K562 (cell line): ENCODE data around the gene HDGFL2. TPM values are rescaled to one million over a fixed set of nuclear protein-coding genes. Genes with fewer than 3 reads are reported as not detected.

Source experiments
- BRF1 ChIP-seq: IDR thresholded peaks from 3 replicates; pipeline ENCODE4 v1.6.1; 2011; ENCODE audit warnings: borderline replicate concordance, mild to moderate bottlenecking; ENCODE audit not compliant: insufficient read length; ENCODE audit errors: extremely low read depth
- GTF2A2 ChIP-seq: IDR thresholded peaks from 2 replicates; pipeline ENCODE4 v1.6.1; 2016; ENCODE audit warnings: mild to moderate bottlenecking, missing genetic modification characterization, missing compliant biosample characterization
- HIVEP1 ChIP-seq: fragments of 250-450 bp; sonication (Bioruptor Pico); IDR thresholded peaks from 2 replicates; pipeline ENCODE4 v1.4.0; 2020; ENCODE audit warnings: mild to moderate bottlenecking
- HSF4 ChIP-seq: fragments of 250-450 bp; sonication (Bioruptor Pico); IDR thresholded peaks from 2 replicates; pipeline ENCODE4 v2.1.2; 2022; ENCODE audit warnings: mild to moderate bottlenecking, moderate library complexity, borderline replicate concordance
- KAT7 ChIP-seq: sonication (generic); formaldehyde crosslinking; IDR thresholded peaks from 2 replicates; pipeline ENCODE4 v1.8.0; 2022; ENCODE audit warnings: missing genetic modification reagents, mild to moderate bottlenecking, borderline replicate concordance
- MAFF ChIP-seq: IDR thresholded peaks from 2 replicates; pipeline ENCODE4 v1.6.1; 2012; ENCODE audit warnings: low read length, improper control_type of control experiment
- MECOM ChIP-seq: fragments of 250-450 bp; sonication (Bioruptor Pico); IDR thresholded peaks from 2 replicates; pipeline ENCODE4 v1.8.0; 2022; ENCODE audit warnings: inconsistent platforms
- MEF2D ChIP-seq: conservative IDR thresholded peaks from 2 replicates; pipeline ENCODE4 v1.6.1; 2016; ENCODE audit warnings: low read depth, missing genetic modification characterization, missing compliant biosample characterization
- PML ChIP-seq: IDR thresholded peaks from 2 replicates; pipeline ENCODE4 v1.6.1; 2012; ENCODE audit warnings: low read length, inconsistent platforms
- POLR2G ChIP-seq: fragments of 200-400 bp; formaldehyde crosslinking; IDR thresholded peaks from 2 replicates; pipeline ENCODE4 v1.6.1; 2017; ENCODE audit warnings: low read depth, mild to moderate bottlenecking, antibody characterized with exemption, low read length, moderate library complexity
- TAF9B ChIP-seq: fragments of 450-650 bp; IDR thresholded peaks from 2 replicates; pipeline ENCODE4 v1.6.1; 2018; ENCODE audit warnings: mild to moderate bottlenecking; ENCODE audit not compliant: partially characterized antibody
- TGIF2 ChIP-seq: sonication (generic); formaldehyde crosslinking; IDR thresholded peaks from 2 replicates; pipeline ENCODE4 v1.8.1; 2022; ENCODE audit warnings: mild to moderate bottlenecking, missing genetic modification reagents, moderate library complexity
- ZNF431 ChIP-seq: sonication (generic); formaldehyde crosslinking; IDR thresholded peaks from 2 replicates; pipeline ENCODE4 v1.8.0; 2022; ENCODE audit warnings: mild to moderate bottlenecking, missing genetic modification reagents
- ZNF584 ChIP-seq: fragments of 200-800 bp; sonication (Bioruptor generic); IDR thresholded peaks from 2 replicates; pipeline ENCODE4 v1.6.1; 2016; ENCODE audit warnings: low read depth, mild to moderate bottlenecking, missing genetic modification characterization, missing compliant biosample characterization
- polyA plus RNA-seq, 8 experiments: library from polyadenylated mRNA; depleted of rRNA in 4 of 8; stranded (reverse) in 5 of 8; unstranded in 3 of 8; fragments of >200 nt; fragmentation: Nextera tagmentation in 2 of 8; fragmentation: Illumina TruSeq in 1 of 8; extraction: Ambion mirVana in 2 of 8; extraction: Trizol in 1 of 8; gene quantifications; 2 replicates each; pipeline versions ENCODE4 v1.2.1 to v1.2.3, GENCODE V29; 2011 to 2014; ENCODE audit warnings: inconsistent platforms in 1 of 8, missing spikeins in 1 of 8
- total RNA-seq, 7 experiments: library from RNA; depleted of rRNA in 6 of 7; stranded (reverse); fragments of >200 nt in 6 of 7; fragmentation: Illumina TruSeq in 2 of 7; extraction: Trizol in 2 of 7; gene quantifications; 2 replicates each; pipeline versions ENCODE4 v1.2.1 to v1.2.3, GENCODE V29; 2011 to 2021; ENCODE audit warnings: low replicate concordance in 1 of 7
- TF ChIP-seq, protein P1 (sequence below): sonication (generic); formaldehyde crosslinking; IDR thresholded peaks from 2 replicates; pipeline ENCODE4 v1.8.1; 2023; ENCODE audit warnings: mild to moderate bottlenecking, missing genetic modification reagents
- TF ChIP-seq, protein P2 (sequence below): sonication (generic); formaldehyde crosslinking; IDR thresholded peaks from 2 replicates; pipeline ENCODE4 v1.8.0; 2022; ENCODE audit warnings: mild to moderate bottlenecking, missing genetic modification reagents
- TF ChIP-seq, protein P3 (sequence below): IDR thresholded peaks from 3 replicates; pipeline ENCODE4 v1.6.1; 2011; ENCODE audit warnings: borderline replicate concordance, mild to moderate bottlenecking, moderate library complexity; ENCODE audit not compliant: insufficient read length; ENCODE audit errors: extremely low read depth
- TF ChIP-seq, protein P4 (sequence below): sonication (generic); formaldehyde crosslinking; IDR thresholded peaks from 2 replicates; pipeline ENCODE4 v1.8.0; 2022; ENCODE audit warnings: mild to moderate bottlenecking, missing genetic modification reagents

HDGFL2 gene
- total and polyA plus RNA-seq, 9 of the 15 experiments (the other 6 are each of a cell fraction or from before 2014, with no cell fraction given) = 0.13 to 61.7 (median 16.0) TPM

DNA sequence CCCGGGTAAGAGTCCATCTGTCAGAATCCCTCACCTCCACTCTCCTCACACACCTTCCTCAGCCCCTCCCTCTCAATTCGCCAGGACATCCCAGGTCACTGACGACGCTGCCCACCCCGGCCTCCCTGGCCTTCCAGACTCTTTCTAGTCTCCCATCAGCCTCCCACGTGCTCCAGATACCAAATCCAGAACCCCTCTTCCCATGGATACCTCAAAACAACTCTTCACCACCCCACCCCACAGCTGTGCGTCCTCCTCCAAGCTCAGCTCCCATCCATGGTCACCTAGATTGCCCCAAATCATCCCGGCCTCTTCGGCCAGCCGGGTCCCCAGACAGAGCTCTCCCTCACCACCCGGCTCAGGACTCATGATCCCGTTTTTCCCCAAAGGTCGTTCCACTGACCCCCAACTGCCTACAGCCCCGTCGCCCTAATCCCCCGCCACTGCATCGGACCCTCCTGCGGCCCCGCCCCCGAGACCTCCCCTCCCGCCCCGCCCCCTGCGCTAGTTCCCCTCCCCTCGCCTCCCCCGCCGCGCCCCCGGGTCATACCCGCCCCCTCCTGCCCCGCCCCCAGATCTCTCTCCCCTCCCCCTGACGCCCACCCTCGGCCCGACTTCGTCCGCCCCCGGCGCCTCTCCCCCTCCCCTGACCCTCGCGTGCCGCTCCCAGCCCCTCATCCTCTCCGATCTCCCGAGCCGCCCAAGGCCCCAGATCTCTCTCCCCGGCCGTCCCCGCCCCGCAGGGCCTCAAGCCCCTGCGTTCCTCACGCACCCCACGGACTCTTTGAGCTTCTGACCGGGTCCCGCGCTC is 15.0 kb upstream of the HDGFL2 start (continued):
- TF ChIP-seq, protein P1, sequence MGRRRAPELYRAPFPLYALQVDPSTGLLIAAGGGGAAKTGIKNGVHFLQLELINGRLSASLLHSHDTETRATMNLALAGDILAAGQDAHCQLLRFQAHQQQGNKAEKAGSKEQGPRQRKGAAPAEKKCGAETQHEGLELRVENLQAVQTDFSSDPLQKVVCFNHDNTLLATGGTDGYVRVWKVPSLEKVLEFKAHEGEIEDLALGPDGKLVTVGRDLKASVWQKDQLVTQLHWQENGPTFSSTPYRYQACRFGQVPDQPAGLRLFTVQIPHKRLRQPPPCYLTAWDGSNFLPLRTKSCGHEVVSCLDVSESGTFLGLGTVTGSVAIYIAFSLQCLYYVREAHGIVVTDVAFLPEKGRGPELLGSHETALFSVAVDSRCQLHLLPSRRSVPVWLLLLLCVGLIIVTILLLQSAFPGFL (CRISPR knock-in tag) = no peak
- TF ChIP-seq ZNF584 (CRISPR knock-in tag) (no peak), MECOM (CRISPR knock-in tag) (no peak), BRF1 (no peak), HSF4 (CRISPR knock-in tag) (no peak), MEF2D (no peak), POLR2G (no peak), TGIF2 (CRISPR knock-in tag) (no peak), TAF9B (no peak), ZNF431 (CRISPR knock-in tag) (no peak), PML (no peak), MAFF (no peak), HIVEP1 (CRISPR knock-in tag) (no peak), KAT7 (CRISPR knock-in tag) (no peak), GTF2A2 (tag) (no peak)
- TF ChIP-seq, protein P2, sequence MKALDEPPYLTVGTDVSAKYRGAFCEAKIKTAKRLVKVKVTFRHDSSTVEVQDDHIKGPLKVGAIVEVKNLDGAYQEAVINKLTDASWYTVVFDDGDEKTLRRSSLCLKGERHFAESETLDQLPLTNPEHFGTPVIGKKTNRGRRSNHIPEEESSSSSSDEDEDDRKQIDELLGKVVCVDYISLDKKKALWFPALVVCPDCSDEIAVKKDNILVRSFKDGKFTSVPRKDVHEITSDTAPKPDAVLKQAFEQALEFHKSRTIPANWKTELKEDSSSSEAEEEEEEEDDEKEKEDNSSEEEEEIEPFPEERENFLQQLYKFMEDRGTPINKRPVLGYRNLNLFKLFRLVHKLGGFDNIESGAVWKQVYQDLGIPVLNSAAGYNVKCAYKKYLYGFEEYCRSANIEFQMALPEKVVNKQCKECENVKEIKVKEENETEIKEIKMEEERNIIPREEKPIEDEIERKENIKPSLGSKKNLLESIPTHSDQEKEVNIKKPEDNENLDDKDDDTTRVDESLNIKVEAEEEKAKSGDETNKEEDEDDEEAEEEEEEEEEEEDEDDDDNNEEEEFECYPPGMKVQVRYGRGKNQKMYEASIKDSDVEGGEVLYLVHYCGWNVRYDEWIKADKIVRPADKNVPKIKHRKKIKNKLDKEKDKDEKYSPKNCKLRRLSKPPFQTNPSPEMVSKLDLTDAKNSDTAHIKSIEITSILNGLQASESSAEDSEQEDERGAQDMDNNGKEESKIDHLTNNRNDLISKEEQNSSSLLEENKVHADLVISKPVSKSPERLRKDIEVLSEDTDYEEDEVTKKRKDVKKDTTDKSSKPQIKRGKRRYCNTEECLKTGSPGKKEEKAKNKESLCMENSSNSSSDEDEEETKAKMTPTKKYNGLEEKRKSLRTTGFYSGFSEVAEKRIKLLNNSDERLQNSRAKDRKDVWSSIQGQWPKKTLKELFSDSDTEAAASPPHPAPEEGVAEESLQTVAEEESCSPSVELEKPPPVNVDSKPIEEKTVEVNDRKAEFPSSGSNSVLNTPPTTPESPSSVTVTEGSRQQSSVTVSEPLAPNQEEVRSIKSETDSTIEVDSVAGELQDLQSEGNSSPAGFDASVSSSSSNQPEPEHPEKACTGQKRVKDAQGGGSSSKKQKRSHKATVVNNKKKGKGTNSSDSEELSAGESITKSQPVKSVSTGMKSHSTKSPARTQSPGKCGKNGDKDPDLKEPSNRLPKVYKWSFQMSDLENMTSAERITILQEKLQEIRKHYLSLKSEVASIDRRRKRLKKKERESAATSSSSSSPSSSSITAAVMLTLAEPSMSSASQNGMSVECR (CRISPR knock-in tag) = 0 out of 2 replicates have a peak, but pooled peaks have one; percentile 7
- TF ChIP-seq, protein P3, sequence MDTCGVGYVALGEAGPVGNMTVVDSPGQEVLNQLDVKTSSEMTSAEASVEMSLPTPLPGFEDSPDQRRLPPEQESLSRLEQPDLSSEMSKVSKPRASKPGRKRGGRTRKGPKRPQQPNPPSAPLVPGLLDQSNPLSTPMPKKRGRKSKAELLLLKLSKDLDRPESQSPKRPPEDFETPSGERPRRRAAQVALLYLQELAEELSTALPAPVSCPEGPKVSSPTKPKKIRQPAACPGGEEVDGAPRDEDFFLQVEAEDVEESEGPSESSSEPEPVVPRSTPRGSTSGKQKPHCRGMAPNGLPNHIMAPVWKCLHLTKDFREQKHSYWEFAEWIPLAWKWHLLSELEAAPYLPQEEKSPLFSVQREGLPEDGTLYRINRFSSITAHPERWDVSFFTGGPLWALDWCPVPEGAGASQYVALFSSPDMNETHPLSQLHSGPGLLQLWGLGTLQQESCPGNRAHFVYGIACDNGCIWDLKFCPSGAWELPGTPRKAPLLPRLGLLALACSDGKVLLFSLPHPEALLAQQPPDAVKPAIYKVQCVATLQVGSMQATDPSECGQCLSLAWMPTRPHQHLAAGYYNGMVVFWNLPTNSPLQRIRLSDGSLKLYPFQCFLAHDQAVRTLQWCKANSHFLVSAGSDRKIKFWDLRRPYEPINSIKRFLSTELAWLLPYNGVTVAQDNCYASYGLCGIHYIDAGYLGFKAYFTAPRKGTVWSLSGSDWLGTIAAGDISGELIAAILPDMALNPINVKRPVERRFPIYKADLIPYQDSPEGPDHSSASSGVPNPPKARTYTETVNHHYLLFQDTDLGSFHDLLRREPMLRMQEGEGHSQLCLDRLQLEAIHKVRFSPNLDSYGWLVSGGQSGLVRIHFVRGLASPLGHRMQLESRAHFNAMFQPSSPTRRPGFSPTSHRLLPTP = no peak
- TF ChIP-seq, protein P4, sequence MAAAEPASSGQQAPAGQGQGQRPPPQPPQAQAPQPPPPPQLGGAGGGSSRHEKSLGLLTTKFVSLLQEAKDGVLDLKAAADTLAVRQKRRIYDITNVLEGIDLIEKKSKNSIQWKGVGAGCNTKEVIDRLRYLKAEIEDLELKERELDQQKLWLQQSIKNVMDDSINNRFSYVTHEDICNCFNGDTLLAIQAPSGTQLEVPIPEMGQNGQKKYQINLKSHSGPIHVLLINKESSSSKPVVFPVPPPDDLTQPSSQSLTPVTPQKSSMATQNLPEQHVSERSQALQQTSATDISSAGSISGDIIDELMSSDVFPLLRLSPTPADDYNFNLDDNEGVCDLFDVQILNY (CRISPR knock-in tag) = no peak
